GM20431 (cell line): Measurements from ENCODE around the gene ZNF600.
"Not testable (repeated sequence)": the region's sequence is repeated elsewhere in the genome, so short reads cannot be mapped to it uniquely, and the experiment has no call there.

Source experiments
- in situ Hi-C: fragments of 300-500 bp; cut with MseI, MboI; formaldehyde crosslinking; loops from one replicate; pipeline ENCODE4 v1.15.0; 2020; ENCODE audit warnings: low sequenced_read_pairs; ENCODE audit not compliant: unreplicated experiment

ZNF600 gene

DNA sequence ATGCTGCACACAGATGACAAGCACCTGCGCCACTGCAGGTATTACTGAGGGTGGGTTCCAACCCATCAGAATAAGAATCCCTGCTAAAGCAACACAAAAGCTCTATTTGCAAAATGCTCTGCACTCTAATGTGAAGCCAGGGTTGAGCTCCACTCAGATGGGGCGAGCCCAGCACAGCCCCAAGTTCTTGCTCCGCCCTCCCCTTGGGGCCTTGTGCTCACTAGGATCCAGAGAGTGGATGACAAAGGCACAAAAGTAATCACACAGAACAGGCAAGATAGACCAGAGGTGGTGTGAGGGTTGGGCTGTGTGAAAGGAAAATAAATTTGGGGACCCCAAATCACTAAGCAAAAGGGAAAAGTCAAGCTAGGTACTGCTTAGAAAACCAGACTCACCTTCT, 43.5 kb downstream of the ZNF600 start:
- in situ Hi-C loops = no loop called here

DNA sequence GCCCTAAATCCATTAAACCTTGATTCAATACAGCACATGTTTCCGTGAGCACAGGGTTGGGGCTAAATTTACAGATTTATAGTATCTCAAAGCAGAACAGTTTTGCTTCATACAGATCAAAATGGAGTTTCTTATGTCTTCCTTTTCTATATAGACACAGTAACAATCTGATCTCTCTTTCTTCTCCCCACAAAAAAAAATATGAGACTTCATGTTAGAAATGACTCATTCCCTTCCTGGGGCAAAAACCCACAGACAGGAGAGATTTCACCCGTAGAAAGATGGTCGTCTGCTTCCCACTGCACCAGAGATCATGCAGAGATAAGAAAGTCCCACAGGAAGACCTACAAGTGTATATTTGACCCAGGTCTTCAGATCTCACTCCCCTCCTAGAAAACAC, 44.1 kb downstream of the ZNF600 start:
- in situ Hi-C loops = no loop called here

DNA sequence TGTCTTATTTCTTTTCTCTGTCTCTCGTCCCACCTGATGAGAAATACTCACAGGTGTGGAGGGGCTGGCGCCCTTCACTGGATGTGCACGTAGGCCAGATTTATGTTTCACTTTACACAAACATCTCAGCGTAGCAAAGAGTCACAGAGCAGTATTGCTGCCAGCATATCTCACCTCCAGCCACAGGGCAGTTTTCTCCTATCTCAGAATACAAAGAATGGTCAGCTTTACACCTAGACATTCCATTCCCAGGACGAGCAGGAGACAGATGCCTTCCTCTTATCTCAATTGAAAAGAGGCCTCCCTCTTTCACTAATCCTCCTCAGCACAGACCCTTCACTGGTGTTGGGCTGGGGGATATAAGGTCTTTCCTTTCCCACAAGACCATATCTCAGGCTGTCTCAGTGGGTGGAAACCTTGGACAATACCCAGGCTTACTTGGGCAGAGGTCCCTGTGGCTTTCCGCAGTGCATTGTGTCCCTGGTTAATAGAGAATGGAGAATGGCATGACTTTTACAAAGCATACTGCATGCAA, 44.6 kb downstream of the ZNF600 start:
- in situ Hi-C loops = no loop called here

DNA sequence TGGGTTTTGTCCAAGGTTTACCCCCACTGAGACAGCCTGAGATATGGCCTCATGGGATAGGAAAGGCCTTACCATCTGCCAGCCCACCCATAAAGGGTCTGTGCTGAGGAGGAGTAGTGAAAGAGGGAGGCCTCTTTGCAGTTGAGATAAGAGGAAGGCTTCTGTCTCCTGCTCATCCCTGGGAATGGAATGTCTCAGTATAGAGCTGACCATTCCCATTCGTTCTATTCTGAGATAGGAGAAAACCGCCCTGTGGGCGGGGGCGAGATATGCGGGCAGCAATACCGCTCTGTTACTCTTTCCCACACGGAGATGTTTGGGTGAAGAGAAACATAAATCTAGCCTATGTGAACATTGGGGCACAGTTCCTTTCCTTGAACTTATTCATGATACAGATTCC, 45.2 kb downstream of the ZNF600 start:
- in situ Hi-C loops = not testable (repeated sequence)

DNA sequence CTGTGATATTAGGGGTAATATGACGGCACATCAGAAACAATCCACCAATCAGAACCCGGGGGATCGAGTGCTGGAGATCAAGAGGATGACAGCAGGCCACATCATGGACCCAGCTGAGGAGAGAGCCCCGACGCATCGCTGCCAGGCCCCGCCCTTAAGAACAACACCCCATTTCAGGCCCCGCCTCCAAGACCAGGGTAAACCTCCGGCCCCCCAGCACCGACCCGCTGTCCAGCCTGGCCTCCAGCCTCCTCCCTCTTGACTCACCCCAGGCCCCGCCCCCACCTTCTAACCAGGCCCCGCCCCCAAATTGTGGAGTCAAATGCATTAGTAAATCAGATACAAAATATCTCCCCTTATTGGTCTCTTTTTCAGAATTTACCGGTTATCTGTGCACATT, 47.0 kb downstream of the ZNF600 start:
- in situ Hi-C loops = no loop called here

DNA sequence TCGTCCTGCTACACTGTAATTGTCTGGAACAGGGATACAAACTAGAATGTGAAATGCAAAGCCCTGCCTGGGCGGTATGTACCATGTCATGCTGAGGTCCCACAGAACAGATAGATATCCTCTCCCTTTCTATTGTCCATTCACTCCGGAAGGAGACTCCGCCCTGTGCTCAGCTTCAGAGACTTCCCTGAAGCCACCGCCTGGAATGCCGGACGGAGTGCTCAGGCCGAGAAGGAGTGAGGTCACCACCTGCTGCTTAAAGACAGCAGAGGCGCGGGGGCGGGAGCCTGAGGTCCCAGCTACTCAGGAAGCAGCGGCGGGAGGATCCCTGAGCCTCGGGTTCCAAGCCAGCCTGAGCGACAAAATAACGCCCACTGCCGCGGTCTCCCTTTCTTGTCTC, 50.9 kb downstream of the ZNF600 start:
- in situ Hi-C loops = no loop called here

DNA sequence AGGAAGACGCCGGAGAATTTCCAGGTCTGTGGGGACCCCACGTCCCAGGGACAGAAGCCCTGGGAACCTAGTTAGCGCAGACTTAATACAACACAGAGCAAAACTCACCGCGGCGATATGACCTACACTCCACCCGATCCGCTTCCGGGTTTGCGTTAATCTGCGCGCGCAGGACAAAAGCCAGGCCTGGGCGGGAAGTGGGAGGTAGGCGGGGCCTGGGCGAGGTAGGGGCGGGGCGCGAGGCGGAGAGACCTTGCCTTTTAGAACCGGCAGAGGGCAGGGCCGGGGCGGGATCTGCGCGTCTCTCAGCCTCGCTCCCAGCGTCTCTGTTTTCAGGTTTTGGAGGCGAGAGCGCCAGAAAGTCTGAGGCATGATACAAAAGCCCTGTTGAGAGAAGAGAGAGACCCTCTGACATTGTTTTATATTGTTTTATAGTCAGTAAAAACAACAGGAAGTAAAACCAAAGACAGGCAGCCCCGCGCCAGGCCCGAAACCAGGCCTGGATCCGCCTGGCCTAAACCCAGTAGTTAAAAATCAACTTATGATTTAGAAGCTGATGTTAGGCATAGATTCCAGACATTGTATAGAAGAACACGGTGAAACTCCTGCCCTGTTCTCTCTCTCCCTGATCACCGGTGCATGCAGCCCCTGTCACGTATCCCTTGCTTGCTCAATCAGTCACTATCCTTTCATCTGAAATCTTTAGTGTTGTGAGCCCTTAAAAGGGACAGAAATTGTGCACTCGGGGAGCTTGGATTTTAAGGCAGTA, 51.5 kb downstream of the ZNF600 start, which contains the start of gene ZNF611:
Gene ZNF611, minus strand, starts transcription at position 152 of the 769 bp plus-strand sequence. CDS start 19,150 bp downstream, outside the sequence.
- in situ Hi-C loops = no loop called here

DNA sequence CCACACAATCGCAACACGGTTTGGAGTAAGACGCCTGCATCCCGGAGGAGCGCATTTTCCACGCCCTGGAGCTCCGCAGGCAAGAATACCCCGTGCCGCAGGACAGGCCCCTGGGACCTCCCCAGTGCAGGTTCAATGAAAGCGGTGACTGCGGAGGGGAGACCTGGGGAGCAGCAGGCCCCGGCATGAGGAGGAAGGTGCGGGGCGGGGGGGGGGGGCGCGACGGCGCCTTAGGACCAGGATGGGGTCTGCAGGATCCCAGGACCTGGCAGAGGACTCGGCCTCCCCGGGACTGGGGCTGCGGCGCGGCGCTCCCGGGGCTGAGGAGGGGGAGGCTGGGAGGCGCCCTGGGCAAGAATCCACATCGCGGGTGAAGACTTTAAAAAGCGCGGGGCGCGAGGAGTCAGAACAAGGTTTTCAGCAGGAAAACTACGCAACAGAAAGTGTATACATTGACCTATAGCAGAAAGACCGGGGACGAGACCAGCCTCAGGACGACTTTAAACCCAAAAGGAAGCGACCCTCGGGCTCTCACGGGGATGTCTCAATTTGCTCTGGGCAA, 52.2 kb downstream of the ZNF600 start:
- in situ Hi-C loops = no loop called here

DNA sequence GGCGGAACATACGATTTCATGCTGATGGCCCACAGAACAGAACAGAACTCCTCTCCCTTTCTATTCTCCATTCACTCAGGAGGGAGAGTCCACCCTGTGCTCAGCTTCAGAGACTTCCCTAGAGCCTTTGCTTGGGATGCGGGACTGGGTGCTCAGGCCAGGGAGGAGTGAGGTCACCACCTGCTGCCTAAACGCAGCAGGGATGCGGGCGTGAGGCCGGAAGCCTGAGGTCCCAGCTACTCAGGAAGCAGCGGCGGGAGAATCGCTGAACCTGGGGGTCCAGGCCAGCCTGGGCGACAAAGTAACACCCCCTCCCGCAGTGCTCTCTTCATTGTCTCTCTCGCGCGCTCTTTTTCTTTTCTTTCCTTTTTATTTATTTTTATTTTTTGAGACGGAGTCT, 60.5 kb downstream of the ZNF600 start:
- in situ Hi-C loops = not testable (repeated sequence)

DNA sequence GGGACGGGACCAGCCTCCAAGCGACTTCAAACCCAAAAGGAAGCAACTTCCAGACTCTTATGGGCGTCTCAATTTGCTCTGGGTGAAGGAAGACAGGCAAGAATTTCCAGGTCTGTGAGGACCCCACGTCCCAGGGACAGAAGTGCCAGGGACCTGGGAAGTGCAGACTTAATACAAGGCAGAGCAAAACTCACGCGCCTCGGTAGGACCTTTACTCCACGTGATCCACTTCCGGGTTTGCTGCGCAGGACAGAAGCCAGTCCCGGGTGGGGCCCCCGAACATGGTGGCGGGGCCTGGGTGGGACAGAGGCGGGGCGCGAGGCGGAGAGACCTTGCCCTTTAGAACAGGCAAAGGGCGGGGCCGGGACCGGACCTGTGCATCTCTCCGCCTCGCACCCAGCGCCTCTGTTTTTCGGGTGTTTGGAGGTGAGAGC, 61.0 kb downstream of the ZNF600 start:
- in situ Hi-C loops = no loop called here

DNA sequence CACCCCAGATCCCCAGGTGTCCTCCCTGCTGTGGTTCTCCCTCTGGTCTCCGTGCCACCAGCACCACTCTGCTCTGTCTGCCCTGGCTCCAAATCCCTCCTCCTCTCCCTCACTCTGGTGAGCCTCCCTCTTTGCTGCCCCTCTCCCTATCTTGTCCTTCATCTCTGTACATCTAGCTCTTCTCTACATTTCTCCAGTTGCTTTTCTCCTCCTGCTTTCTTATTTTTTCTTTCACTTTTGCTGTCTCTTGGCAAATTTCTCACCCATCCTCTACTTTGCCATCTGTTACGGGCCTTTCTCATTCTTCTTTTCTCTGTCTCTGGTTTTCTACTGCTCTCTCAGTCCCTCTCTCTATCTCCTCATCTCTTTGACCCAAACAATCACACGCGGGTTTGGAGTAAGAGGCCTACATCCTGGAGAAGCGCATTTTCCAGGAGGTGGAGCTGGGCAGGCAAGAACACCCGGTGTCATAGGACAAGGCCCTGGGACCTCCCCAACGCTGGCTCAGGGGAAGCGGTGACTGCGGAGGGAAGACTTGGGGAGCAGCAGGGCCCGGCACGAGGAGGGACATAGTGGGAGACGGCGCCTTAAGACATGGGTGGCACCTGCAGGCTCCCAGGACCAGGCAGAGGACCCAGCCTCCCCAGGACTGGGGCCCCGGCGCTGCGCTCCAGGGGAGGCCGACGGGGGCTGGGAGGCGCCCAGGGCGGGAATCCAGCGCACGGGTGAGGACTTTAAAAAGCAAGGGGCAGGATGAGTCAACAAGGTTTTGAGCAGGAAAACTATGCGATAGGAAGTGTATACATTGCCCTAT, 61.7 kb downstream of the ZNF600 start:
- in situ Hi-C loops = no loop called here

DNA sequence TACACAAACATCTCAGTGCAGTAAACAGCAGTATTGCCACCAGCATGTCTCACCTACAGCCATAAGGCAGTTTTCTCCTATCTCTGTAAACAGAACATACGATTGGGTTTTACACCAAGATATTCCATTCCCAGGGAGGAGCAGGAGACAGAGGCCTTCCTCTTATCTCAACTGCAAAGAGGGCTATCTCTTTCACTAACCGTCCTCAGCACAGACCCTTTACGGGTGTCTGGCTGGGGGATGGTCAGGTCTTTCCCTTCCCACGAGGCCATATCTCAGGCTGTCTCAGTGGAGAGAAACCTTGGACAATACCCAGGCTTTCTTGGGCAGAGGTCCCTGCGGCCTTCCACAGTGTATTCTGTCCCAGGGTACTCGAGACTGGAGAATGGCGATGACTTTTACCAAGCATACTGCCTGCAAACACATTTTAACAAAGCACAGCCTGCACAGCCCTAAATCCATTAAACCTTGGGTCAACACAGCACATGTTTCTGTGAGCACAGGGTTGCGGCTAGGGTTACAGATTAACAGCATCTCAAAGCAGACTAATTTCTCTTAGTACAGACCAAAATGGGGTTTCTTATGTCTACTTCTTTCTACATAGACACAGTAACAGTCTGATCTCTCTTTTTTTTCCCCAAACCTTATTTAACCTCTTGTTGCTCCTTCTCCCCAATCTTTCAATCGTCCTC, 62.5 kb downstream of the ZNF600 start:
- in situ Hi-C loops = not testable (repeated sequence)

DNA sequence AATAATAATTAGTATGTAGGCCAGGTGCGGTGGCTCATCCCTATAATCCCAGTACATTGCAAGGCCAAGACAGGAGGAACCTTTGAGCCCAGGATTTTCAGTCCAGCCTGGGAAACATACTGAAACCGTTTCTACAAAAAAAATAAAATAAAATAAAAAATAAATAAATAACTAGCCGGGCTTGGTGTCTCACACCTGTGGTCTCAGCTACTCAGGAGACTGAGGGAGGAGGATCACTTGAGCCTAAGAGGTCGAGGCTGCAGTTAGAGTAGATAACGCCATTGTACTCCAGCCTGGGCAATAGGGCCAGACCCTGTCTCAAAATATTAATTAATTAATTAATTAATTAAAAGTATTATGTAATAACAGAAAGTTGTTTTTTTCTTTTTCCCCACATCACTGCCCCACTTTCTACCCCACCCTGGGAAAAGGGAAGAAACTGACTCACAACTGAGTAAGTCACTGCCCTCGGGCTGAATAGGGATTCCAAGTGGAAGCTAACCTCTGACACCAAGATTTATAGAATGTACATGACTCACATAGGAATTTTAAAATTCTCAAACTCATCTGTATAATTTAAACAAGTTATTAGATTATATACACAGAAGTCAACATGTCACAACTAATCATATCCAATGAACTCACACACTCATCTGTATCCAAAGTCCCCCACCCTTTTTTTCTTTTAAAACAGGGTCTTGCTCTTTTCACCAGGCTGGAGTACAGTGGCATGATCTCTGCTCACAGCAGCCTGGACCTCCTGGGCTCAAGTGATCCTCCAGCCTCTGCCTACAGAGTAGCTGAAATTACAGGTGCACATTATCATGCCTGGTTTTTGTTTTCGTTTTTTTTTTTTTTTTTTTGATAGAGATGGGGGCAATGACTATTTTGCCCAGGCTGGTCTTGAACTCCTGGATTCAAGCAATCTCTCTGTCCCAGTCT, 64.3 kb downstream of the ZNF600 start:
- in situ Hi-C loops = no loop called here

DNA sequence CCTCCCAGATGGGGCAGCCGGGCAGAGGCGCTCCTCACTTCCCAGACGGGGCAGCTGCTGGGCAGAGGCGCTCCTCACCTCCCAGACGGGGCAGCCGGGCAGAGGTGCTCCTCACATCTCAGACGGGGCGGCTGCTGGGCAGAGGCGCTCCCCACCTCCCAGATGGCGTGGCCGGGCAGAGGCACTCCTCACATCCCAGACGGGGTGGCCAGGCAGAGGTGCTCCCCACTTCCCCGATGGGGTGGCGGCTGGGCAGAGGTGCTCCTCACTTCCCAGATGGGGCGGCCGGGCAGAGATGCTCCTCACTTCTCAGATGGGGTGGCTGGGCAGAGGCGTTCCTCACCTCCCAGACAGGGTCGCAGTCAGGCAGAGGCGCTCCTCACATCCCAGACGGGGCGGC, 66.0 kb downstream of the ZNF600 start:
- in situ Hi-C loops = not testable (repeated sequence)

DNA sequence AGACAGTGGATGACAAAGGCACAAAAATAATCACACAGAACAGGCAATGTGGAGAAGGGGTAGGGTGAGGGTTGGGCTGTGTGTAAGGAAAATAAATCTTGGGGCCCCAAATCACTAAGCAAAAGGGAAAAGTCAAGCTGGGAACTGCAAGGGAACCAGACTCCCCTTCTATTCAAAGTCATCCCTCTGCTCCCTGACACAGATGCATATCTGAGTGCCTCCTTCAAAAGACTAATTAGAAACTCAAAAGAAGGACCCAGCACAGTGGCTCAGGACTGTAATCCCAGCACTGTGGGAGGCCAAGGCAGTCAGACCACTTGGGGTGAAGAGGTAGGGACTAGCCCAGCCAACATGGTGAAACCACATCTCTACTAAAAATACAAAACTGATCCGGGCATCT, 70.1 kb downstream of the ZNF600 start:
- in situ Hi-C loops = no loop called here

DNA sequence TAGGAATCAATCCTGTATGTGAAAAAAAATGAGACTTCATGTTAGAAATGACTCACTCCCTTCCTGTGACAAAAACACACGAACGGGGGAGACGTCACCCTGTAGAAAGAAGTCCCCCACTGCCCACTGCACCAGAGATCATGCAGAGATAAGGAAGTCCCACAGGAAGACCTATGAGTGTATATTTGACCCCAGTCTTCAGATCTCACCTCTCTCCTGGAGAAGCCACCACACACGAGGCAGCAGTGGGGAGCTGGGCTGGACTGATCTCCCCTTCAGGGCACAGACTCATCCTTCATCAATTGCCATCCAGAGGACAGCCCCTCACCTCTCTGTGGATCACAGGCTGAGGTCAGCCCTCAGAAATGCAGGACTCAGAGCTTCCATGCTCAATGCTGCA, 70.7 kb downstream of the ZNF600 start:
- in situ Hi-C loops = not testable (repeated sequence)

DNA sequence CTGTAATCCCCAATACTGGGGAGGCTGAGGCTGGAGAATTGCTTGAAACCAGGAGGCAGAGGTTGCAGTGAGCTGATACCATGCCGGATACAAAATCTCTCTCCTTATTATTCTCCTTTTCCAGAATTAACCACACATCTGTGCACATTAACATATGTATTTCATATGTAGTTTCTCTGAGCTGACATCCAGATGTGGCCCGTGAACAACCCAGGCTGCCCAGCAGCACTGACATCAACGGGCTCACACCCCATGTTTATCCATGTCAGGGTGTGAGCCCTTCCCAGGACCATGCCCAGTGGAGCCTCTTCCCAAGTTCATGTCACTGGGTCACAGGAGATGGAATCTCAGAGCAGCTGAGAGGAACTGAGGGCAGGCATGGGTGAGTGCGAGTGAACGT, 71.3 kb downstream of the ZNF600 start:
- in situ Hi-C loops = not testable (repeated sequence)
